H1 (cell line): ENCODE measurements around the gene PRSS22. TPM values are rescaled to one million over a fixed set of nuclear protein-coding genes. Genes with fewer than 3 reads are reported as not detected.

ENCODE experiments used
- ASH2L ChIP-seq: fragments of 200-600, 300-600 bp; sonication (generic); IDR thresholded peaks from one replicate; pipeline ENCODE4 v1.7.1; 2017; ENCODE audit warnings: low read length
- BACH1 ChIP-seq: IDR thresholded peaks from 2 replicates; pipeline ENCODE4 v1.6.1; 2012; ENCODE audit warnings: low read length, improper control_type of control experiment
- CTBP2 ChIP-seq: IDR thresholded peaks from 2 replicates; pipeline ENCODE4 v1.7.0; 2011; ENCODE audit warnings: borderline replicate concordance, mild to moderate bottlenecking, moderate library complexity, mixed read lengths, low read length; ENCODE audit not compliant: insufficient read depth, insufficient read length
- MAFK ChIP-seq: IDR thresholded peaks from 2 replicates; pipeline ENCODE4 v1.6.1; 2012; ENCODE audit warnings: low read depth, mild to moderate bottlenecking, improper control_type of control experiment, low read length
- RFX5 ChIP-seq: IDR thresholded peaks from 2 replicates; pipeline ENCODE4 v1.6.1; 2011; ENCODE audit warnings: low read depth, low read length, improper control_type of control experiment, borderline replicate concordance
- RXRA ChIP-seq: IDR thresholded peaks from 2 replicates; pipeline ENCODE4 v1.6.1; 2011; ENCODE audit warnings: low read depth, mild to moderate bottlenecking, low read length, moderate library complexity; ENCODE audit not compliant: insufficient read depth
- SIN3A ChIP-seq, 2 experiments: IDR thresholded peaks in 1 of 2; conservative IDR thresholded peaks in 1 of 2; 2 replicates each; pipeline ENCODE4 v1.6.1; 2011 to 2012; ENCODE audit warnings: low read length in 2 of 2, improper control_type of control experiment in 1 of 2, low read depth in 1 of 2, mild to moderate bottlenecking in 1 of 2
- TBP ChIP-seq: IDR thresholded peaks from 2 replicates; pipeline ENCODE4 v1.6.1; 2011; ENCODE audit warnings: low read depth, low read length, improper control_type of control experiment
- polyA plus RNA-seq, 7 experiments: library from polyadenylated mRNA; depleted of rRNA in 3 of 7; stranded (reverse) in 5 of 7; unstranded in 2 of 7; fragments of >200 nt in 5 of 7; fragments of 200-250 nt in 2 of 7; gene quantifications; 1 replicate in 5 of 7; 2 replicates in 1 of 7; 4 replicates in 1 of 7; pipeline versions ENCODE4 v1.2.1 to v1.2.3, GENCODE V29; 2011 to 2013; ENCODE audit warnings: missing spikeins in 2 of 7, mixed read lengths in 2 of 7
- total RNA-seq: library from RNA; stranded (reverse); fragmentation: NEBNext Ultra II Directional; extraction: Animal tissue kit (Norgen Biotek cat#: 25700); gene quantifications from 2 replicates; pipeline ENCODE4 v1.2.1, GENCODE V29; 2021

Gene PRSS22
- total and polyA plus RNA-seq, 2 of the 8 experiments (the other 6 are each of a cell fraction or from before 2014, with no cell fraction given) = 4.0 to 4.4 TPM

DNA sequence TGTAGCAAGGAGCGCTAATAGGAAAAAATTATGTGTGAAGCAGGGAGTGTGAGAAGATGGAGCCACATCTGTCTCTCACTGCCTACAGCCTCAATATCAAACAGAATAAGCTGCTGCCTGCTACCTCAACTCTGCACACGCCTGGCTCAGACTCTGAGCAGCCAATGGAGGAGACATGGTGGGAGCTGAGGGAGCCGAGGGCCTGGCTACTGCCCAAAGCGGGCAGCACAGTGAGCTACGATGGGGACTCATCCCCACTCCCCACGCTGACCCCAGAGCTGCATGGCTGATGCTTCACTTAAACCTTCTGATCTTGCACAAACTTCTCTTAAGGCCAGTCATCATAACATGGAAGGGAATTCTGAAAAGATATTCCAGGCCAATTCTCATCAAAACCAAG is 14.0 kb upstream of the PRSS22 start (continued):
- TF ChIP-seq CTBP2 (no peak), ASH2L (no peak), BACH1 (no peak), RFX5 (no peak), RXRA (no peak), SIN3A (conservative IDR thresholded peaks at IDR 0.05 in 1 of 2, IDR thresholded peaks at IDR 0.05 in 1 of 2; ENCODE audit: low read depth in 1 of 2, low read length in 2 of 2) (no peak), MAFK (no peak), TBP (no peak)
